SH-SY5Y (cell line): ENCODE results near the gene ZFHX3.

Experiments used
- GATA2 ChIP-seq: IDR thresholded peaks from 2 replicates; pipeline ENCODE4 v1.6.1; 2011; ENCODE audit warnings: mild to moderate bottlenecking, low read depth, low read length
- GATA3 ChIP-seq: IDR thresholded peaks from 2 replicates; pipeline ENCODE4 v1.6.1; 2011; ENCODE audit warnings: low read depth, mild to moderate bottlenecking, low read length, moderate library complexity

- TF ChIP-seq GATA3, result no peak
- no peak for TF ChIP-seq GATA2
Measured at GRCh38 chr16:72818236-72818845, 229.6 kb downstream of the ZFHX3 start.
